RPMI7951 (cell line): Measurements from ENCODE around the gene TXNDC16. TPM values are rescaled to one million over a fixed set of nuclear protein-coding genes. Genes with fewer than 3 reads are reported as not detected.

Experiments used
- DNase-seq: peaks from one replicate; pipeline ENCODE4 v3.0.0-alpha.2; 2012; ENCODE audit warnings: low read depth
- total RNA-seq: library from RNA; depleted of rRNA; stranded (reverse); fragments of >200 nt; shearing (Covaris generic); gene quantifications from 2 replicates; pipeline ENCODE4 v1.2.3, GENCODE V29; 2014; rRNA removed

The TXNDC16 gene
- total RNA-seq, 1 experiment from 2014 or later: 2.8 TPM

GRCh38 chr14:52391881-52392615 lies 160.3 kb downstream of the TXNDC16 start:
- peak; percentile 79 for DNase-seq

Other genes starting within 250 kb of the TXNDC16 start
- 0.78 and 1.6 TPM in 2 replicates for gene PTGER2, start 238.2 kb downstream of the TXNDC16 start, total RNA-seq
- gene GPR137C, start 331 bp upstream of the TXNDC16 start, total RNA-seq: 0.49 and 1.1 TPM in 2 replicates
- 85.4 and 86.5 TPM in 2 replicates for gene ERO1A, start 143.1 kb upstream of the TXNDC16 start, total RNA-seq
- gene PSMC6, start 154.7 kb upstream of the TXNDC16 start, total RNA-seq: 162 and 186 TPM in 2 replicates
- gene STYX, start 177.7 kb upstream of the TXNDC16 start, total RNA-seq: 13.4 and 15.9 TPM in 2 replicates
- gene GNPNAT1, start 239.1 kb upstream of the TXNDC16 start, total RNA-seq: 16.5 and 19.6 TPM in 2 replicates